Mucosa of descending colon (tissue), 3 donors: Measurements from ENCODE around the gene GABRD. TPM values are rescaled to one million over a fixed set of nuclear protein-coding genes. Genes with fewer than 3 reads are reported as not detected.

ENCODE experiments used
- ATAC-seq: fragments of 200-7000 bp; cut with Tn5 transposase; one replicate; pipeline ENCODE4 v1.9.1; 2020; ENCODE audit warnings: mild to moderate bottlenecking, moderate library complexity
- DNase-seq, 3 donors: peaks; one replicate each; pipeline ENCODE4 v3.0.0-alpha.2; 2020
- H3K36me3 ChIP-seq: fragments of 200-600 bp; one replicate; pipeline ENCODE4 v1.8.0; 2021; ENCODE audit warnings: low read depth, mild to moderate bottlenecking
- H3K4me1 ChIP-seq: fragments of 200-600 bp; one replicate; pipeline ENCODE4 v1.8.0; 2021; ENCODE audit warnings: low read depth, mild to moderate bottlenecking
- H3K4me3 ChIP-seq: fragments of 200-600 bp; one replicate; pipeline ENCODE4 v1.8.0; 2021; ENCODE audit warnings: mild to moderate bottlenecking
- H3K9me3 ChIP-seq: fragments of 200-600 bp; one replicate; pipeline ENCODE4 v1.8.0; 2021; ENCODE audit warnings: mild to moderate bottlenecking
- CTCF ChIP-seq: fragments of 200-600 bp; IDR thresholded peaks from one replicate; pipeline ENCODE4 v1.8.0; 2022; ENCODE audit warnings: antibody characterized with exemption, mild to moderate bottlenecking
- intact Hi-C, 2 donors: fragments of 100-400 bp; cut with DNase I in 1 of 2; cut with micrococcal nuclease in 1 of 2; formaldehyde crosslinking; loops; one replicate each; pipeline versions ENCODE4 v1.11.0 to v1.11.1; 2022; cut with DNase I, micrococcal nuclease
- total RNA-seq, 3 donors: library from RNA; stranded (reverse); fragmentation: NEBNext Ultra II Directional in 2 of 3; extraction: Animal tissue kit (Norgen Biotek cat#: 25700) in 2 of 3; gene quantifications; one replicate each; pipeline versions ENCODE4 v1.2.1 to v1.2.4, GENCODE V29; 2021 to 2023
- donor health status: DM: no; HTN: no; CAD: no; lungs with moderate emphysema.
- donor health status: DM: no; HTN: no; CAD: no.
- donor health status: DM: no; HTN: yes; CAD: no.

GABRD gene
- total RNA-seq, 3 donors from 2014 or later: not detected

GRCh38 chr1:2065699-2066098 is 46.6 kb downstream of the GABRD start:
- TF ChIP-seq CTCF: no peak
- intact Hi-C loops: no loop called here
- H3K4me1 ChIP-seq: no peaks in the 10 kb centered on the region
- ATAC-seq (no peak), DNase-seq (no peak)
- no peaks in the 10 kb centered on the region for H3K9me3 ChIP-seq
- H3K36me3 ChIP-seq: peaks cover 4% of the 10 kb centered on the region
- H3K4me3 ChIP-seq: no peak overlapping the region

DNA sequence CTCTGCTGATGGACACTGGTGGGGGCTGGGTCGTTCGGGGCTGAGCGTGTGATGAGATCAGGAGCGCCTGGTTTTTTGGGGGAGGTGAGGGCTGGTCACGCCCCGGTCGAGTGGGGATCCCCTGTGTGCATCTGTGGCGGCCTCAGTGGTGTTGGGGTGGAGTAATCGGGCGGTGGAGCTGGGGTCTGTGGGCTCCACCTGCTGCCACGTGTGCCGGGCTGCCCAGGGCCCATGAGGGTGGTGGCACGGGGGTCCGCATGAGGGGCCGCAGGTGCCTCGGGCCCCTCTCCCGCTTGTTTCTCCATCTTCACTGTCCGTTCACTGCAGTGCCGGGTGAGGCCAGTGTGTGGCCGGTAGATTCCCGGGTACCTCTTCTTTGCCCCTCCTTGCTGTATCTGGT is 48.2 kb downstream of the GABRD start:
- no peak for TF ChIP-seq CTCF
- Histone ChIP-seq H3K36me3 (peaks cover 4% of the 10 kb centered on the region), H3K4me3 (no peak overlapping the region), H3K4me1 (peaks cover 14% of the 10 kb centered on the region), H3K9me3 (no peaks in the 10 kb centered on the region)
- ATAC-seq (no peak), DNase-seq (peak in 1 of 3 donors; percentile 43)
- intact Hi-C loops: no loop called here

DNA sequence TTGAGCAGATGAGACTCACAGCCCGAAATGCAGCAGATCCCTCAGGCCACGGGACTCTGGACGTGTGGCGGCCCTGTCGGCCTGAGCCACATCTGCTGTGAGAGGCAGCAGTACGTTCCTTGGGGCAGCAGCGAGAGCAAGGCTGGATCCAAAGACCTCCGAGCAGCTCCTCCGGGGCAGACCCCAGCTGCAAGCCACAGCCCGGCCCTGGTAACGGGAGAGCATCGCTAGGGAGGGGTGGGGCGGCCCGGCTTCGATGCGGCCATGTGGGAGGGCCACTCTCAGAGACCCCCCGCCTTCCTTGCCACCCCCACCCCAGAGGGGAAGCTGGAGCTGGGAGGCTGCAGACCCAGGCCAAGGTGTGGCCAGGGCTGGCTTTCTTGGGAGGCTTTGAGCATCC is 48.8 kb downstream of the GABRD start:
- peak in 1 of 3 donors; percentile 45 for DNase-seq
- no peak for ATAC-seq
- Histone ChIP-seq H3K9me3 (no peaks in the 10 kb centered on the region), H3K4me3 (no peak overlapping the region), H3K36me3 (peaks cover 4% of the 10 kb centered on the region), H3K4me1 (peaks cover 20% of the 10 kb centered on the region)
- TF ChIP-seq CTCF: no peak
- intact Hi-C loops: no loop called here

DNA sequence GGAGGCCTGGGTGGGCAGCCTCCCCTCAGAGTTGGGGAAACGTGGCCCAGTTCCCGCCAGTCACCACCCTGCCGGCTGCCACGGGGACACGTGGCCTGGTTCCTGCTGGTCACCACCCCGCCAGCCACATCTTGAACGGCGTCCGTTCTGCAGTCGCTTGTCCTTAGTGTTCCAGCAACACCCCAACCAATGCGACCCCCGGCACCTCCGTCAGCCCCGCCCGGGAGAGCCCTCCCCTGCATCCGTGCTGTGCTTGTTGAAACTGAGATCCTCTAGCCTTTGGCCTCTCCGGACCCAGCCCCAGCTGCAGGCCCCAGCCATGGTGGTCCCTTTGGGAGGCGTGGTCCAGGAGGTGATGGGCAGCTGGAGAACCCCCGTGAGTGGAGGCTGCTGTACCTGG is 49.8 kb downstream of the GABRD start:
- ATAC-seq (no peak), DNase-seq (peak in 2 of 3 donors; percentile 19 to 49)
- H3K36me3 ChIP-seq: peaks cover 4% of the 10 kb centered on the region
- no peak overlapping the region for H3K4me3 ChIP-seq
- TF ChIP-seq CTCF: no peak
- intact Hi-C loops: no loop called here
- H3K9me3 ChIP-seq: no peaks in the 10 kb centered on the region
- peaks cover 20% of the 10 kb centered on the region for H3K4me1 ChIP-seq

- Histone ChIP-seq H3K4me3 (no peak overlapping the region), H3K4me1 (peaks cover 20% of the 10 kb centered on the region), H3K9me3 (no peaks in the 10 kb centered on the region), H3K36me3 (peaks cover 4% of the 10 kb centered on the region)
- no peak for ATAC-seq
- TF ChIP-seq CTCF: no peak
- intact Hi-C loops: no loop called here
- DNase-seq: peak in 2 of 3 donors; percentile 28 to 37
Observed at GRCh38 chr1:2070016-2070415, 50.9 kb downstream of the GABRD start.
